Right hindlimb (tissue), 1 donor: ENCODE data around the gene NETO2.
A peak's percentile ranks its signal among the peaks of the same experiment; 100 is the strongest.

Experiments used
- DNase-seq: peaks from one replicate; pipeline ENCODE4 v3.0.0-alpha.2; 2018

NETO2 gene

DNA sequence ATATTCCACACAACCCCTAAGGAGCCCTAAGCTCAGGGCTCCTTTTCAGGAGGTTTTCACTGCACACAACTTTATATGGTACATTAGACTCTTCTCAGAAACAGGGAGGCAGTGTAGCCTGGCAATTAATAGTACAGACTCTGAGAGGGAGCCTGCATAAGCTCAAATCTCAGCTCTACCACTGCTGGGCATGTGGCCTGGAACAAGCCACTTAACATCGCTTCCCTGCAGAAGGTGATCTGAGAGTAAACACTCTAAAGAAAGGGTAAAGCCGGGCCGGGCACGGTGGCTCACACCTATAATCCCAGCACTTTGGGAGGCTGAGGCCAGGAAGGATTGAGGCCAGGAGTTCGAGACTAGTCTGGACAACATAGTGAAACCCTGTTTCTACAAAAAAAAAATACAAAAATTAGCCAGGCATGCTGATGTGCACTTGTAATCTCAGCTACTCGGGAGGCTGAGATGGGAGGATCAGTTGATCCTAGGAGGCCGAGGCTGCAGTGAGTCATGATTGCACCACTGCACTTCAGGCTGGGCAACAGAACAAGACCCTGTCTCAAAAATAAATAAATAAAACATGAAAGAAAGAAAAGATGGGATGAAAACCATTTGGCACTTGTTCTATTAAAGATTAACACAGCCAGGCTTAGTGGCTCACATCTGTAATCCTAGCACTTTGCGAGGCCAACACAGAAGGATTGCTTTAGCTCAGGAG lies 99.6 kb downstream of the NETO2 start:
- no peak for DNase-seq

- DNase-seq, result peak; percentile 29
Measured at GRCh38 chr16:47043200-47043599, 100.5 kb downstream of the NETO2 start.

- DNase-seq, result peak; percentile 89
Measured at GRCh38 chr16:47037746-47038458, 105.8 kb downstream of the NETO2 start.

GRCh38 chr16:47037396-47037745 lies 106.4 kb downstream of the NETO2 start:
- DNase-seq, result peak; percentile 43

- DNase-seq, result no peak
Measured at GRCh38 chr16:47036201-47036600, 107.5 kb downstream of the NETO2 start.

DNA sequence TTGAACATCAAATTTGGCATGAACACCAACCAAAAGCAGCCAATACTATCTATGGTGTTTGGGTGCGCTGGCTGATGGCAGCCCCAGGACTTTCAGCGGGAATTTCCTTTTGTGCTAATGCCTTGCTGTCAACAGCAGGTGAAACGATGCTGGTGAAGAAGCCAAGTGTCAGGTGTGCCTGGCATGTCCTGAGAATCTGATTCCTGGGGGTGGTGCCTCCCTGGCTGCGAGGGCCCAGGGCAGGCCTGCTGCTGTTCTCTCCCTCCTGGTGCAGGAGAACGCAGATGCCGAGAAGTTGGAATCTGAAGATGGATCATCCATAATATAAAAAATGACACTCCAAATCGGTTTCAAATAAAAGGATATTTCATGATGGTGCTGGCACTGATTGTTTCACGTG lies 108.3 kb downstream of the NETO2 start:
- DNase-seq, result no peak

- no peak for DNase-seq
Measured at GRCh38 chr16:47034455-47034854, 109.3 kb downstream of the NETO2 start.

DNA sequence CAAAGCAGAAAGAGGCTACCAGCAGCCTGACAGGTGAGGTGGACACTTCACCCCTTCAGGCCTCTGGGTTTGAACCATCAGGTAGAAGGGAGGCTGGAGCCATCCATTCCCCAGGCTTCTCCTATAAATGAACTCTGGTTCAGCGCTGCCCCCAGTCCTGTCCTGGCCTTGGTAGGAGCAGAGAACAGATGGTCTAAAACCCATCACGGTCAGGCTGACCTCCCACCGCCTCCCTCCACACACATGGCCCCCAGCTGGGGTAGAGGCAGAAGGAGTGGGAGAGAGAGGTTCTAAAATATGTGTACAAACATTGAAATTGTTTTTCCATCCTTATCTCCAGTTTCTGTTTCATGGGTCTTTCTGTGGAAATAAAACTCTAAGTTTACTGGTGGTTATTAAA lies 110.6 kb downstream of the NETO2 start:
- DNase-seq, result no peak

DNA sequence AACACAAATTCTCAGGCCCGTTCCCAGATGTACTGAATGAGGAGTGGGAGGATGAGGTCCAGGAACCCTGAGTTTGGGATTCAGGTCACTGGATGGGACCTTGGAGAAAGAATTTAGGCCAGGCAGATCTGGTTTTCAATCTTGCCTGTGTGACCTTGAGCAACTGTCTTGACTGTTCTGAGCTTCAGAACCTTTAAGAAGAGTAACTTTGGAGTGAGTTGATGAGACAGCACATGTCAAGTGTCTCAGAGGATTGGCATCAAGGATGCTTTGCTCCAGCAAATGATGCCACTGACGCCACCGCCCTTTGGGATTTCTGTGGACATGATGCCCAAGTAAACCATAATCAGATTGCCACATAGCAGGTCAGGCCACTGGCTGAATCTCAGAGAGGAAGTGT lies 114.0 kb downstream of the NETO2 start:
- no peak for DNase-seq

- DNase-seq, result no peak
Measured at GRCh38 chr16:47028767-47029377, 114.9 kb downstream of the NETO2 start.
